Prostate gland (tissue), 2 donors: ENCODE results near the gene PAN2.

ENCODE experiments used
- POLR2A ChIP-seq: fragments of 450-650 bp; IDR thresholded peaks from one replicate; pipeline ENCODE4 v1.6.1; 2016; ENCODE audit warnings: antibody characterized with exemption, mild to moderate bottlenecking
- POLR2AphosphoS5 ChIP-seq: sonication (generic); formaldehyde crosslinking; IDR thresholded peaks from one replicate; pipeline ENCODE4 v1.6.1; 2017; ENCODE audit warnings: antibody characterized with exemption
- TF ChIP-seq, protein P1 (sequence below), 4 experiments: fragments of 200-600 bp in 2 of 4; fragments of 450-650 bp in 2 of 4; sonication (generic) in 2 of 4; IDR thresholded peaks; 1 replicate in 3 of 4; 2 replicates in 1 of 4; pipeline ENCODE4 v1.5.1; 2016 to 2019; ENCODE audit warnings: antibody characterized with exemption in 4 of 4, mild to moderate bottlenecking in 2 of 4, moderate library complexity in 2 of 4

GRCh38 chr12:56266693-56267442 lies 66.9 kb downstream of the PAN2 start, which contains the start of gene COQ10A:
- TF ChIP-seq POLR2AphosphoS5, result peak; percentile 92
- TF ChIP-seq POLR2A, result peak; percentile 81
- TF ChIP-seq, protein P1, sequence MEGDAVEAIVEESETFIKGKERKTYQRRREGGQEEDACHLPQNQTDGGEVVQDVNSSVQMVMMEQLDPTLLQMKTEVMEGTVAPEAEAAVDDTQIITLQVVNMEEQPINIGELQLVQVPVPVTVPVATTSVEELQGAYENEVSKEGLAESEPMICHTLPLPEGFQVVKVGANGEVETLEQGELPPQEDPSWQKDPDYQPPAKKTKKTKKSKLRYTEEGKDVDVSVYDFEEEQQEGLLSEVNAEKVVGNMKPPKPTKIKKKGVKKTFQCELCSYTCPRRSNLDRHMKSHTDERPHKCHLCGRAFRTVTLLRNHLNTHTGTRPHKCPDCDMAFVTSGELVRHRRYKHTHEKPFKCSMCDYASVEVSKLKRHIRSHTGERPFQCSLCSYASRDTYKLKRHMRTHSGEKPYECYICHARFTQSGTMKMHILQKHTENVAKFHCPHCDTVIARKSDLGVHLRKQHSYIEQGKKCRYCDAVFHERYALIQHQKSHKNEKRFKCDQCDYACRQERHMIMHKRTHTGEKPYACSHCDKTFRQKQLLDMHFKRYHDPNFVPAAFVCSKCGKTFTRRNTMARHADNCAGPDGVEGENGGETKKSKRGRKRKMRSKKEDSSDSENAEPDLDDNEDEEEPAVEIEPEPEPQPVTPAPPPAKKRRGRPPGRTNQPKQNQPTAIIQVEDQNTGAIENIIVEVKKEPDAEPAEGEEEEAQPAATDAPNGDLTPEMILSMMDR (IDR thresholded peaks at IDR 0.05), result peak; percentile 25 to 85 (median 70)
